Femur (tissue), 1 donor: ENCODE data around the gene SH3PXD2B.
"Not testable (repeated sequence)": the region's sequence is repeated elsewhere in the genome, so short reads cannot be mapped to it uniquely, and the experiment has no call there.

Experiments used
- DNase-seq: peaks from one replicate; pipeline ENCODE4 v3.0.0-alpha.2; 2017

The SH3PXD2B gene

DNA sequence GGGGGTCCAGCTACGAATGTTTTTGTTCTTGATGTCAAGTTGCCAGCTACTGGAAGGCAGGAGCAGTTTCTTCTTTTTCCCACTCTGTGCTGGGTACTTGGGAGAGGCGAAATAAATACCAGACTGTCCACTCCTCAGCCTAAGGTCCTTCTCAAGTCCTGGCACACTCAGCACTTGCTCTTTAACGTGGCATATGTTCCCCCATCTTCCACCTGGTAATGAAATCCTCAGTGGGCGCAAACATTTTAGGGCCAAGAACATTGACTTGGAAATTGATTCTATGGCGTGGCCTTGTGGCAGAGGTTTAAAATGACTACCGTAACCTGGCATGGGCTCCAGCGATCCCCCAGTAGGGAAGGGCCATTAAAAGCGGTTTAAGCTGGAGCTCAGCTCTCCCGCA is 119.7 kb downstream of the SH3PXD2B start:
- no peak for DNase-seq

DNA sequence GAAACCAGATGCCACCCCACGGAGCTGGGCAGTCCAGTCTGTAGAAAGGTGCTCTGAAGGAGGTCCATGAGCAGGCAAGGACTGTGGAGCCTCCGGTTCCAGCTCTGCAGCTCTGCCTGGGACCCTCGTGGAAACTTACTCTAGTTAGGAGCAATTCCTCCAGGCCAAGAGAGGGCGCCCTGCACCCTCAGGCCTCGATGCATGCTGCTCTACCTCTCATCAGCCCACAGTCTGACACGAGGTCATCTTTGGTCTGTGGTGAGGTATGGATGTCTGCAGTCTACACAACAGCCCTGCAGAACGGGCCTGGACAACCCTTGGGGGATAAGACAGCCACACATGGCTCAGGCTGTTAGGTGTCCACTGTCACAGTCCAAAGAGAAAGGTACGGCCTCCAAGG is 120.1 kb downstream of the SH3PXD2B start:
- no peak for DNase-seq

DNA sequence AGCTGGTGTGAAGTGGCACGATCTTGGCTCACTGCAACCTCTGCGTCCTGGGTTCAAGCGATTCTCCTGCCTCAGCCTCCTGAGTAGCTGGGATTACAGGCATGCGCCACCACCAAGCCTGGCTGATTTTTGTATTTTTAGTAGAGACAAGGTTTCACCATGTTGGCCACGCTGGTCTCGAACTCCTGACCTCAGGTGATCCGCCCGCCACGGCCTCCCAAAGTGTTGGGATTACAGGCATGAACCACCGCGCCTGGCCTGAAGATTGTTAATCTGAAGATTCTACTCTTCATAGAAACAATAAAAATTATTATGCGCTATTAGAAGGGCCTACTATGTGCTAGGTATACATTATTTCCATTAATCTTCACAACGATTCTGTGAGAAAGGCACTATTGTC is 127.4 kb downstream of the SH3PXD2B start:
- not testable (repeated sequence) for DNase-seq

DNA sequence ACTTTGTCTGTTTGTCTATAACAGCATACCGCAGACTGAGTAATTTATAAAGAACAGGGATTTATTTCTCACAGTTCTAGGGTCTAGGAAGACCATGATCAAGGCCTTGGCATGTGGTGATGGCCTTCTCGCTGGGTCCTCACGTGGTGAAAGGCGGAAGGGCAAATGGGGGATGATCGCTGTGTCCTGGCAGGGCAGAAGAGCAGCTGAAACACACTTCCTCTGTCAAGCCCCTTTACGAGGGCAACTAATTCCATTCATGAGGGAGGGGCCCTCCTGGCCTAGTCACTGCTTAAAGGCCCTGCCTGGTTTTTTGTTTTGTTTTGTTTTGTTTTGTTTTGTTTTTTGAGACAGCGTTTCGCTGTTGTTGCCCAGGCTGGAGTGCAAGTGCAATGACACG is 128.9 kb downstream of the SH3PXD2B start:
- no peak for DNase-seq

- no peak for DNase-seq
Observed at GRCh38 chr5:172322028-172322965, 132.0 kb downstream of the SH3PXD2B start.

GRCh38 chr5:172321593-172321992 is 132.7 kb downstream of the SH3PXD2B start:
- DNase-seq: no peak

GRCh38 chr5:172319708-172320441 is 134.4 kb downstream of the SH3PXD2B start:
- DNase-seq: no peak

DNA sequence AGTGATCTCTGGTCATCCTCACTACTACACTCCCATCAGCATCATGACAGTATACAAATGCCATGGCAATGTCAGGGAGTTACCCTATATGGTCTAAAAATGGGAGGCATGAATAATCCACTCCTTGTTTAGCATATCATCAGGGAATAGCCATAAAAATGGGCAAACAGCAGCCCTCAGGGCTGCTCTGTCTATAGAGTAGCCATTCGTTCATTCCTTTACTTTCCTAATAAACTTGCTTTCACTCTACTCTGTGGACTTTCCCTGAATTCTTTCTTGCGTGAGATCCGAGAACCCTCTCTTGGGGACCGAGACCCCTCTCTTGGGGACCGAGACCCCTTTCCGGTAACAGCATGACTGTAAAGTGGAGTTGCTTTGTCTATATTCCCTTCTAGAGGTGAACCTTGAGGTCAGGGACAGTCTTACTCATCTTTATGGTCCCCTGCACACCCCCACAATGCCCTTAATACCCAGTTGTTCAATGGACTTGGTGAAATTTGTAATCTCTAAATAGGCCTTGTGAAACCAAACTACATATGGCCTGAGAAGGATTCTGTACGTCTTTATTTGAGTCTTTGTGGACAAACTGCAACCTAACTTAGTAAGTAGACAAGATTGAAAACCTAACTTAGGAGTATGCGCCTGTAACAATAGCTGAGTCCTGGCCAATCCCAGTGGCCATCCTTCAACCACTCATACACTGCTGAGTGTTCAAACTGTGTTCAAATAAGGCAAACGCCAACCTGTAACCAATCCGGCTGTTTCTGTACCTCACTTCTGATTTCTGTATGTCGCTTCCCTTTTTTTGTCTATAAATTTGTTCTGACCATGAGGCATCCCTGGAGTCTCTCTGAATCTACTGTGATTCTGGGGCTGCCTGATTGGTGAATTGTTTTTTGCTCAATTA is 138.5 kb downstream of the SH3PXD2B start:
- no peak for DNase-seq

GRCh38 chr5:172313915-172314314 is 140.4 kb downstream of the SH3PXD2B start:
- peak; percentile 65 for DNase-seq

- DNase-seq: no peak
Observed at GRCh38 chr5:172312286-172312685, 142.0 kb downstream of the SH3PXD2B start.

DNA sequence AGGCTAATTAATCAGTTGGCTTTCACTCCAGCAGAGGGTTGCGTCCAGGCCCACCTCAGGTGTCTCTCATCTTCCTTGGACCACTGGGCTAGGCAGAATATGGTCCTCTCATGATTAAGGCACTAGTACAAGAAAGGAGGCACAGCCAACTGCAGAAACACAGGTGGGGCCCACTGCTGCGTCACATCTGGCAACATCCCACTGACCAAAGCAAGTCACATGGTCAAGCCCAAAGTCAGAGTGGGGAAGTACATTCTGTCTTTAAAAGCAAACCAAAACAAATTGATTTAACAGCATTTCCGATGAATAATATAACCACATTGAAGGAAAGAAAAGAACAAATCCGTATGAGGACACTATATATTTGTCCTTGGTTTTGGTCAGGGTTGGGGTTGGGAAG is 142.7 kb downstream of the SH3PXD2B start:
- no peak for DNase-seq

DNA sequence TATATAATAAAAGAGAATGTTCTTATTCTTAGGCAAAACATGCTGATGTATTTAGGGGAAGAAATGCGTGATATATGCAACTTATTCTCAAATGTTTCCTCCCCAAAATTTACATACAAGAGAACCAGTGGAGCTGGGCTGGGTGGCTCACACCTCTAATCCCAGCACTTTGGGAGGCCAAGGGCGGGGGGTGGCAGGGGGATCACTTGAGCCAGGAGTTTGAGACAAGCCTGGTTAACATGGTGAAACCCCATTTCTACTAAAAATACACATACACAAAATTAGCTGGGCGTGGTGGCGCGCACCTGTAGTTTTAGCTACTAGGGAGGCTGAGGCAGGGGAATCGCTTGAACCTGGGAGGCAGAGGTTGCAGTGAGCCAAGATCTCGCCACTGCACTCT is 143.3 kb downstream of the SH3PXD2B start:
- no peak for DNase-seq

- no peak for DNase-seq
Observed at GRCh38 chr5:172305380-172305779, 148.9 kb downstream of the SH3PXD2B start.

DNA sequence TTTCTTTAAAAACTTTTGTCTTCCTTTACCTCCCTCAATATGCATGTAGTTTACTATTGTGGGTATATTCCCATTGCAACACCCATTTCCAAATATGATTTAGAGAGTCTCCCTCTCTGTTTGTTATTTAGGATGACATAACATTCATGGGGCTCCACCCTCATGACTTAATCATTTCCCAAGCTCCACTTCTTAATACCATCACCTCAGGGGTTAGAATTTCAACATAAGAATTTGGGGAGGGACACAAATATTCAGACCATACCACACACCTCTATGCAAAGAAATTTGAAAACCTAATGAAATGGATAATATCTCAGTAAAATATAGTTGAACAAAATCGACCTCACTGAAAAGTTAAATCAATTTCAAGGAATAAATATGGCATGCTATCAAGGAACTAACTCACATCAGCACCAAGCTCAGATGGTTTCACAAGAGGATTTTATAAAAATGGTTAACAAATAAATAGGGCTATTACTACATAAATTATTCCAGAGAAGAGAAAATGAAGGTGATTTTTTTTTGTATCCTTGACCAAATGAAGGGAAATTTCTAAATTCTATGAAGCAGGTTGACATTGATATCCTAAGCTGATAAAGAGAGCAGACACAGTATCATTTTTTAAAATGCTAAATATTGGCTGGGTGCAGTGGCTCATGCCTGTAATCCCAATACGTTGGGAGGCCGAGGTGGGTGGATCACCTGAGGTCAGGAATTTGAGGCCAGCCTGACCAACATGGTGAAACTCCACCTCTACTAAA is 150.6 kb downstream of the SH3PXD2B start:
- DNase-seq: no peak

DNA sequence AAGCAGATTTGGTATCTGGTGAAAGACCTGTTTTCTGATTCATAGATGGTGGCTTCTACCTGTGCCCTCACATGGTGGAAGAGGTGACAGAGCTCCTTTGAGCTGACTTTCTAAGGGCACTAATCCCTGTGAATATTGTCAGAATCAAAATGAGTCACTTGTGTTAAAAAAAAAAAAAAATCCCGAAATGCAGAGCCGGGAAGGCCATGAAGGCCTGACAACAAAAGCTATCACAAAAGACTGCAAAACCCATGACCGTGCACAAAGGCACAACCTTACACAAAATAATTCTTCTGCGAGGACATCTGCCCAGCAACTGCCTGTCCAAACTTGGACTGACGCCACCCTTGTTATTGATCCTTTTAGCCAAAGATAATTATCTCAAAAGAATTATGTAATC is 151.2 kb downstream of the SH3PXD2B start:
- DNase-seq: no peak

DNA sequence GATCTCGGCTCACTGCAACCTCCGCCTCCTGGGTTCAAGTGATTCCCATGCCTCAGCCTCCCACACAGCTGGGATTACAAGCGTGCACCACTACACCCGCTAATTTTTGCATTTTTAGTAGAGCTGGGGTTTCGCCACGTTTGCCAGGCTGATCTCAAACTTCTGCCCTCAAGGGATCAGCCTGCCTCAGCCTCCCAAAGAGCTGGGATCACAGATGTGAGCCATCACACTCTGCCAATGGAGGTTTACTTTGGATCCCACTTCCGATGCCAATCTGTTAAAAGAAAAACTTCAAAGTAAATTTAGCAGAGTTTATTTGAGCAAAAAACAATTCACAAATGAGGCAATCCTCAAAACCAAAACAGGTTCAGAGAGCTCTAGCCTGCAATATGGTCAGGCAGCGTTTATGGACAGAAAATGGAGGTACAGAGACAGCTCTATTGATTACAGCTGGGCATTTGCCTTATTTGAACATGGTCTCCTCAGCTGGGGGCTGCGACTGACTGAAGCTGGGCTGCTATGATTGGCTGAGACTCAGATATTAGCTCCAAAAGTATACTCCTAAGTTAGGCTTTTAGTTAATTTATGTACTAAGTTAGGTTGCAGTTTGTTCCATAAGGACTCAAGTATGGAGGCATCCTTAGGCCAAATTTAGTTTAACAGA is 152.1 kb downstream of the SH3PXD2B start:
- DNase-seq: no peak

- DNase-seq: no peak
Observed at GRCh38 chr5:172299916-172300439, 154.3 kb downstream of the SH3PXD2B start.

GRCh38 chr5:172294831-172295230 is 159.5 kb downstream of the SH3PXD2B start:
- DNase-seq: no peak

- no peak for DNase-seq
Observed at GRCh38 chr5:172293745-172294342, 160.5 kb downstream of the SH3PXD2B start.

- DNase-seq: peak; percentile 83
Observed at GRCh38 chr5:172293054-172293744, 161.1 kb downstream of the SH3PXD2B start.
